GM12864 (cell line): ENCODE results near the gene STOM.

Experiments
- DNase-seq: peaks from one replicate; pipeline ENCODE4 v3.0.0-alpha.2; 2011; ENCODE audit warnings: low read depth
- H3K4me3 ChIP-seq: 2 replicates; pipeline ENCODE4 v1.5.1; 2011; ENCODE audit warnings: mild to moderate bottlenecking, low read depth, low read length, control low read depth
- TF ChIP-seq, protein P1 (sequence below): IDR thresholded peaks from 2 replicates; pipeline ENCODE4 v1.5.1; 2011; ENCODE audit warnings: low read depth, mild to moderate bottlenecking, moderate library complexity, low read length, control low read depth, inconsistent platforms; ENCODE audit errors: missing control alignments

Gene STOM

GRCh38 chr9:121364886-121365285, 5.2 kb downstream of the STOM start:
- no peak for DNase-seq
- no peak overlapping the region for H3K4me3 ChIP-seq
- TF ChIP-seq, protein P1, sequence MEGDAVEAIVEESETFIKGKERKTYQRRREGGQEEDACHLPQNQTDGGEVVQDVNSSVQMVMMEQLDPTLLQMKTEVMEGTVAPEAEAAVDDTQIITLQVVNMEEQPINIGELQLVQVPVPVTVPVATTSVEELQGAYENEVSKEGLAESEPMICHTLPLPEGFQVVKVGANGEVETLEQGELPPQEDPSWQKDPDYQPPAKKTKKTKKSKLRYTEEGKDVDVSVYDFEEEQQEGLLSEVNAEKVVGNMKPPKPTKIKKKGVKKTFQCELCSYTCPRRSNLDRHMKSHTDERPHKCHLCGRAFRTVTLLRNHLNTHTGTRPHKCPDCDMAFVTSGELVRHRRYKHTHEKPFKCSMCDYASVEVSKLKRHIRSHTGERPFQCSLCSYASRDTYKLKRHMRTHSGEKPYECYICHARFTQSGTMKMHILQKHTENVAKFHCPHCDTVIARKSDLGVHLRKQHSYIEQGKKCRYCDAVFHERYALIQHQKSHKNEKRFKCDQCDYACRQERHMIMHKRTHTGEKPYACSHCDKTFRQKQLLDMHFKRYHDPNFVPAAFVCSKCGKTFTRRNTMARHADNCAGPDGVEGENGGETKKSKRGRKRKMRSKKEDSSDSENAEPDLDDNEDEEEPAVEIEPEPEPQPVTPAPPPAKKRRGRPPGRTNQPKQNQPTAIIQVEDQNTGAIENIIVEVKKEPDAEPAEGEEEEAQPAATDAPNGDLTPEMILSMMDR: no peak

GRCh38 chr9:121364077-121364476, 6.0 kb downstream of the STOM start:
- no peak overlapping the region for H3K4me3 ChIP-seq
- TF ChIP-seq, protein P1: no peak
- DNase-seq: no peak

DNA sequence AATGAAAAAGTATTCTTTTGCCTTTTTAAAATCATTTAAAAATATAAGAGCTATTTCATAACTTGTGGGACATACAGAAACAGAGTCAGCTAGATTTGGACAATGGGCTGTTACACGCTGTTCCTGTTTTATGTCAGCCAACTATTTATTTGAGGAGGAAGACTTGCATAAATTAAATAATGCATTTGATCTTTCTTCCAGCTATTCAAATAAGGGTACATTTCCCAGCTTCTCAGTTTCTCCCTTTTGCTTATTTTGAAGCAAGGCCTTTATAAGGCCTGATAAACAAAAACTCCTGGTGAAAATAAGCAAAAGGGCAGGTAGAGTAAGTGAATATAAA, 6.5 kb downstream of the STOM start:
- no peak overlapping the region for H3K4me3 ChIP-seq
- no peak for DNase-seq
- TF ChIP-seq, protein P1: no peak

- DNase-seq: no peak
- H3K4me3 ChIP-seq: no peak overlapping the region
- TF ChIP-seq, protein P1: no peak
These were observed 7.0 kb downstream of the STOM start for GRCh38 chr9:121362813-121363621.

DNA sequence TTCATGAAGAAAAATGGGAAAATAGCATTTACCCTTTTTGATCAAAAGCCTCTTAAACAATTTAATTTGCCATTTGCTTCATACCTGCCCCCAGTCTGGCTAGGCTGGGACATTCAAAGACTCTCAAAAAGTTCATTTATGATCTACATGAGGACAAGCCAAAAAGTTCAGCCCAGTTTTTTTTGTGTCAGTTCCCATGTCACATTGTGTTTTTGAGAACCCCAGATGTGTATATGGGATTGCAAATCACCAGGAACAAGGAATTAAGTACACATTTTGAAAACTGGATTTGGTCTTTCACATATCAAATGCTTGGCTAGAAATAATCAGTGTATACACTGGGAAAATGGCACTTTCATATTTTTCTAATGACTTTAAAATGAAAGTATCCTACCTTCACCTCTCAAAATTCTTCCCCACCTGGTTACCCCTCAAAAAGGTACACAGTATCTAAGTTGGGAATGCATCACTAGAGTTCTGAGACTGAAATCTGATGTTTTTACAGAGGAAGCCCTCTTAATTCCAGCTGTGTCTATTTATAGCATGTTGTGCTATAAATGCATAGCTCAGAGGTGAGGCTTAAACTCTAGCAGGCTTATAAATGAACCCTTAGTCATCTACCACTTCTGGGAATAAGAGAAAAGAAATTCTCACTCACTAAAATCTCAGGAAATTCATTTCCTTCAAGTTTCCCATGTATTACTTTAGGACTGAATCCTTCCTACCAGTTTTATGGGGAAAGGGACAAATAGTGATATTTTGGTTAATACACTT, 9.3 kb downstream of the STOM start:
- no peak for DNase-seq
- H3K4me3 ChIP-seq: no peak overlapping the region

DNA sequence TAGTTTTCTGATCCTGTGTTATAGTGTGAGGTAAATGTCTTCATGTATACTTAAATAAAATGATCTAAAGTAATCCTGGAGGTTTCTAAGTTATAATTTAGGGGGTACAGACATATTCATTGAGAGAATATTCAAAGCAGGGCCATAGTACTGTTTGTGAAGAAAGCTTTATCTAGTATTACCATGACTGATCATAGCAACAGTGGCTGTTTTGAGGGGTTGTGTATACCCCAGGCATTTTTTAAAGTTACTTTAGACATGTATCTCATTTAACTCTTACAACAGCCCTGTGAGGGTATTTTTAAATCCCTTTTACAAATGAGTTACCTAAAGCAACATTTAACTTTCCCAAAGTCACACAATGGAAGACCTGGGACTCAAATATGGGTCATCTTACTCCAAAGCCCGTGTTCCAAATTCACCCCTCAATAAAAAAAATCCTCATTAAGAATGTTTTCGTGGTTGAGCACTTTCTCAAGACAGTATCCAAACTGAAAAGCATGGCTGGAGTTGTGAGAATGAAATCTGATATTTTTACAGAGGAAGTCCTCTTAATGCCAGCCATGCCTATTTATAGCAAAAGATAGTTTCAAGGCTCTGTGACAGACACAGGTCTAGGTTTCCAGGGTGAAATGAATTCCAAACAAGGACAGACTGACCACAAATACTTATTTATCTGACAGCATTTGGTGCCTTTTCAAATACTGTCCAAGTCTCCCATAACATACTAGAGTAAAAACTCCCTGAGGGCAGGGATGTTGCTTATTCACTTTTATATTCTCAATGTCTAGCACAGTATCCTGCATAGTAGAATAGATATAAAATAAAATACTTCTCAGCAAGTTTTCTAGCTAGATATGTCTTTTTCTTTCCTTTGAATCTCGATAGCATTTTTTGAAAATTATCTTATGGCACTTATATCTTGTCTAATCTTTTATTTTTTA, 10.4 kb downstream of the STOM start:
- no peak for DNase-seq
- TF ChIP-seq, protein P1: no peak
- H3K4me3 ChIP-seq: no peak overlapping the region

More for the DNA sequence above, 9.3 kb downstream of the STOM start:
- TF ChIP-seq, protein P1: no peak
